GDM1 (cell line): ENCODE results near the gene LMAN2L.

Experiments
- DNase-seq: peaks from one replicate; lab custom pipeline; 2025; lab: John Stamatoyannopoulos, UW

LMAN2L gene

DNA sequence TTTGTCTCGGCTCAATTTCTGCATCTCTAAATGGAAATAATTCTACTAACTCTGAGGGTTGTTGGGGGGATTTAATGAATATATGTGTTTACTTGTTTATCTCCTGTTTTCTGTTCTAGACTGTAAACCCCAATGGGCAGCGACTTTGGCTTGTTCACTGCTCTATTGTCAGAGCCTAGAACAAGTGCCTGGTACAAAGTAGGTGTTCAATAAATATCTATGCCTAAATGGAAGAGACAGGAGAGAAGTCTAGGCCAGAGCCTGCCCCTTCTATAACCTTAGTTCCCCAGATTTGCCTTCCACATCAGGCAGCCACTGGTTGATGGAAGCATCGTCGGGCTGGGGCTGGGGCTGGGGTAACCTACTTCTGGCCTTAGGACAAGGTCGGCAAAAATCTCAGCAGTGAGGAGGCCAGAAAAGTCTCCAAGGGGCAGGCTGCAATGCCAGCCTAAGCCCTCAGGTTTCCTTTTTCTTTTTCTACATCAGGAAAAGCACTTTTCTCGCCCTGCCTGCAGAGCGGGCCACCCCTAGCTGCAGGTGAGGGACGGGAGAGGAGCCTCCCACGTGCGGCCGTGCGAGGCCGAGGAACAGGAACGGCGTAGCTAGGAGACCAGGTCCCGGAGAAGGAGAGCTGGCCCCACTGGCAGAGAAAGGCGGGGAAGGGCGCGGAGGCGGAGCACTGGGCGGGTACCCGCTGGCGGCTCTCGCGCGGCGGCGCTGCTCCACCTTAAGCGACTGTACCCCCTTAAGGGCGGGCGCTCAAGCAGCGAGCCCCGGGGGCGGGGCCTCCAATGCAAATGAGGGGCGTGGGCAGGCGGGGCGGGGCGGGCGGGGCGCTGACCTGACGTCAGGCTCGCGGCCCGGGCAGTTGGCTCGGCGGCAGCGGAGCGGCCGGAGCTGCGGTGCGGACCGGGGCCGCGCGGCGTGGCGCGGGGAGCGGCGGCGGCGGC, 20.4 kb upstream of the LMAN2L start, which contains the start of gene CNNM4:
CNNM4 (plus strand) TSS at position 867 of the 950 bp plus-strand sequence. CDS start 98 bp downstream, outside the sequence.
- DNase-seq, result peak; percentile 88

GRCh38 chr2:96759548-96759947, 19.7 kb upstream of the LMAN2L start:
- no peak for DNase-seq

- DNase-seq, result no peak
These were observed 19.1 kb upstream of the LMAN2L start for GRCh38 chr2:96758987-96759386.

- no peak for DNase-seq
These were observed 17.6 kb upstream of the LMAN2L start for GRCh38 chr2:96757477-96757860.

- no peak for DNase-seq
These were observed 17.1 kb upstream of the LMAN2L start for GRCh38 chr2:96756788-96757476.

DNA sequence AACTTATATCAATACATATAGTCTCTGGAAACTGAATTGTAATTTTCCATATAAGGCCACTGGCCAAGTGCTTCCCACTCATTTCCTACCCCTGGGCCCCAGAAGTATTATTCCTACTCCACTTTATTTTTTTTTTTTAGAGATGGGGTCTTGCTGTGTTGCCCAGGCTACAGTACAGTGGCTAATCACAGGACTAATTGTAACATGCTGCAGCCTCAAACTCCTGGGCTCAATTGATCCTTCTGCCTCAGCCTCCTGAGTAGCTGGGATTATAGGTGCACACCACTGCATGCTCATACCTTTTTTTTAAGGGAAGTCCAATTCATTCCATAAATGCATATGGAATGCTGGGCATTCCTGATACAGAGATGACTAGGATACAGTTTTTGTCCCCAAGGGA, 14.5 kb upstream of the LMAN2L start:
- DNase-seq, result no peak

DNA sequence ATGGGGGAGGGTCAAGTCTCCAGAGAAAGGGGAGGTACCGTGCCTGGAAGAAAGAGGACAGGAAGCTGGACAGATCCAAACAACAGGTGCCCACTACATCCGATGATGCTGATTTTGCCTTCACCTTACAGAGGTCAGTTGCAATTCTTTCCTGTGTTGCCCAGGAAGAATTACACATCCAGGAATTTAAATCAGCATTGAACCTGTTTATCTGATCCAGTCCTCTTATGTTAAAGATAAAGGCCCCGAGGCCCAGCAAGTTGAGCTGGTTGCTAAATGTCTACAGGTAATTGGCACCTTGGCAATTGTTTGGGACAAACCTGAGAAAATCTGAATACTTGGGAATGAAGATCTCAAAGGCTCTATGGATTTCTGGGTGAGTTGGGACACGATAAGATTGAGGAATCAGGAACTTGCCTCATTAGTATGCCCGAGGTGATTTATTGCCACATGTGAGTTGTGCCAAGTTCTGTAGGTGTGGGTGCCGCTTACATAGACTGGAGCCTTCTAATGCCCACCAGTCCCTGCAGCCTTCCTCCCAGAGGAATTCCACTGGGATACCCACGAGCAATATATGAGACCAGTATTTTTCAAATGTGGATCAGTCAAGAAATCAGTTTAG, 13.9 kb upstream of the LMAN2L start:
- DNase-seq, result no peak

- no peak for DNase-seq
These were observed 11.9 kb upstream of the LMAN2L start for GRCh38 chr2:96751800-96752199.

DNA sequence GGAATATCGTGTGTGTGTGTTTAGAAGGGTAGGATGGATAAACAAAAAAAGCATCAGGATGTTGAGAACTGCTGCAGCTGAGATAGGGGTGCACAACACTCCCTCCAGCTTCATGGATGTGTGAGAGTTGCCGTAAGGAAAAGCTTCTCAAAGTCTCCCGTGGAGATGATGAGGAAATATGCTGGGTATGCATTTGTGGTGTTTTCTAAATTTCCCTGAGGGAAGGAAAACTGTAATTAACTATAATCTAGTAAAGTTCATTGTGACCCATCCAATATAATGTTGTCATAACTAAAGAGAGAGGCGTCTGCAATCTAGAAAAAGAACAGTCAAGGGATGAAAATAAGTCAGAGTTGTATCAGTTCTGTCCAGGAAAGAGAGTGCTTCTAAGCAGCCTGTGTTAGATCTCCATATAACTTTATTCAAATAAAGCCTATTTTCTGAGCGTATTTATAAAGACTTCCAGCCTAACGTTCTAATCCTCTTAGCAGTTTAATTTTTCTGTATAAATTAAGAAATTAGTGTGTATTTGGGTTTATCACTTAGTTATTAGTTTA, 7.3 kb upstream of the LMAN2L start:
- DNase-seq, result no peak

DNA sequence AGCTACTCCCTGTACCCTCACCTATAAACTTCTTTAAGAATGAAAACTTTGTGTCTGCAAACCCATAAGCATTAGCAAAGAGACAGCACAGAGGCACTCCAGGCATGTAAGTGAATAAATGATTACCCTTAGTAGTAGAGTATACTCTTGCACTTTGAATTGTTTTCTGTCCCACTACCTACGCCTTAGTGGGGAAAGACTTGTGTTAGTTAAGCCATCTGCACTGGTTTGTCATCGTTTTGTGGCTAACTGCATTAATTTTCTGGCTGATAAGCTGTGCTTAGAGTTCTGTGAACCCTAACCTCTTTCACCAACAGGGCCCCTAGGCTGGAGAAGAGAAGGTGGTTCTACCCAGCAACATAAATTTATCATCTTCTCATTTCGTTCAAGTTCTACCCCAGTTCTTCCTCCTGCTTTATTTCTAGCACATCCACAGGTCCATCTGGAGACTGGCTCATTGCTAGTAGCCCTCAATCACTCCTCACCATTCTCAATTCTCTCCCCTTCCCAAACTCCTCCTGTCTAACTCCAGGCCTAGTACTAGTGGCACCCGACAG, 710 bp downstream of the LMAN2L start:
- DNase-seq, result no peak

DNA sequence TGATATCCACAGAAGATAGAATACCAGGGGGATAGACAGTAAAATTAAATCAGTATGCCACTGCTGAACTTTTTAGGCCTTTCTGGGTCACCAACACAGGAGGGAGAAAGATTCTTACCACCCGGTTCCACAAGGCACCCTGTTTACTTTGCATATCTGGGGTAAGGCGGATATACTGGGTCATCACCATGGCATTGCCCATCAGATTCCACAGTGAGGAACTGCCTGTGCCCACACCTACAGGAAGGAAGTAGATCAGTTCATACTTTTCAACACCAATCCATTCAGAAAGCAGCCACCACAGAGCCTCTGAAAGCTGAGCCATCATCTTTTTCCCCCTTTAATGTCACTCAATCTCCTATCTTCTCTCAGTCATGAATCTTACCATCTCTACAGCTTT, 2.0 kb downstream of the LMAN2L start:
- no peak for DNase-seq

DNA sequence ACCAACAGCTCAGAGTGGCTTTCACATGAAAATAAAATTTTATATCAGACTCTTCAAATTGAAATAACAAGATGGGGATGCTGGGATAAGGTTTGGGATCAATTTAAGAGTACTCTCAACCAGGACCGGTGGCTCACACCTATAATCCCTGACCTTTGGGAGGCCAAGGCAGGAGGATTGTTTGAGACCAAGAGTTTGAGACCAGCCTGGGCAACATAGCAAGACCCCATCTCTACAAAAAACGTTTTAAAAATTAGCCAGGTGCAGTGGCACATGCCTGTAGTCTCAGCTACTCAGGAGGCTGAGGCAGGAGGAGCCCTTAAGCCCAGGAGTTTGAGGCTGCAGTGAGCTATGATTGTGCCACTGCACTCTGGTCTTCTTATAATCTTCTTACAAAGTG, 2.6 kb downstream of the LMAN2L start:
- no peak for DNase-seq

GRCh38 chr2:96734880-96735583, 4.8 kb downstream of the LMAN2L start:
- DNase-seq, result no peak

- no peak for DNase-seq
These were observed 5.9 kb downstream of the LMAN2L start for GRCh38 chr2:96733931-96734330.

GRCh38 chr2:96730212-96730611, 9.7 kb downstream of the LMAN2L start:
- no peak for DNase-seq

DNA sequence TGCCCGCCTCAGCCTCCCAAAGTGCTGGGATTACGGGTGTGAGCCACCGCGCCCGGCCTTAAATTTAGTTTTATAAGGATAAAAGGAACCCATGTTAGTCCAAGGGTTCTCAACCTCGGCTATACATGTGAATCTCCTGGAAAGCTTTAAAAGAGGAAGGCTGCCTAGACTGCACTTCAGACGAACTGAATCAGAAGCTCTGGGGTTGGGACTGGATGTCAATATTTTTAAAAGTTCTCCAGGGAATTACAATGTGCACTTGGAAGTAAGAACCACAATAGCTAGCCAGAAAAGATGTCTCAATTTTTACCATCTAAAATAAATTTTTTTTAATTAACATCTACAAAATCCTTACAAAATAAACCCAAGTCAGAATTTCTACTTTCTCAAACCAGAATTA, 10.1 kb downstream of the LMAN2L start:
- no peak for DNase-seq

DNA sequence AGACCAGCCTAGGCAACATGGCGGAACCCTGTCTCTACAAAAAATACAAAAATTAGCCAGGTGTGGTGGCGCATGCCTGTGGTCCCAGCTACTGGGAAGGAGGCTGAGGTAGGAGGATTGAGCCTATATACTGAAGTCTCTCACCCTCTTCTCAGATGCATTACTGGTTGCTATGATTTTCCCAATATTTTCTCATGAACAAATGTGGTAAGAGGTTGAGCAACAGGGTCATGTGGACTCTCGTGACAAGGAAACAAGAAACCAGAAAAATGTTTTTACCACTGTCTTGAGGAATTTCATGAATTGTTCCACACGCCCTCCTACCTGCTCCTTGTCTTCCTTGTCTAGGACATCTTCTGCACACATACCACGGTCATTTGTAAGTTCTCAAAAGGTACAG, 12.4 kb downstream of the LMAN2L start:
- no peak for DNase-seq

DNA sequence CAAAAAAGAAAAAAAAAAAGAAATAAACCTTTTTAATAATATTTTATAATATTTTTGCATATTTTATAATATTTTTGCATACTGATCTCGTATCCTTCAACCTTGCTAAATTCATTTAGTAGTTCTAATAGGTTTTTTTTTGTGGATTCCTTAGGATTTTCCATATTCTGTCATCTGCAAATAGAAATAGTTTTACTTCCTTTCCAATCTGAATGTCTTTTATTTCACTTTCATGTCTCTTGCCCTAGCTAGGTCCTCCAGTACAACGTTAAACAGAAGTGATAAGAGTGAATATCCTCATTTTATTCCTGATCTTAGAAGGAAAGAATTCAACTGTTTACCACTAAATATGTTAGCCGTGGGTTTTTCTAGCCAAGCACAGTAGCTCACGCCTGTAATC, 13.7 kb downstream of the LMAN2L start:
- no peak for DNase-seq

GRCh38 chr2:96716388-96716787, 23.5 kb downstream of the LMAN2L start:
- DNase-seq, result no peak

GRCh38 chr2:96715658-96716057, 24.2 kb downstream of the LMAN2L start:
- DNase-seq, result no peak

DNA sequence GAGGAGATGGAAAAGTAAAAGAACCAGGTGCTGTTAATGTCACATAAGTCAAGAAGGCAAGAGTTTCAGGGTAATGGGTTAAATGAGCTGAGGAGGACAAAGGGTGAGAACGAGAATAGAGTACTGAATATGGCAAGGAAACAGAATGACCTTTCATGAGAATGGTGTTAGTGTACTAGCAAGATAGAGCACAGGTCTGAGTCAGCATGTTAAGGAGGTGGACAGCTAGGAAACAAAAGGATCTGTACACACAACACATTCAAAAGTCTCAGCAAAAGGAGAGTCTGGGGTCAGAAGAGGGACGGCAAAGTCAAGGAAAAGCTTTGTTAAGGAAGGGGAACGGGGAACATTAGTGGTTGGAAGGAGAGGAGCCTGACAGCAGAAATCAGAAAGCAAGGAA, 28.9 kb downstream of the LMAN2L start:
- no peak for DNase-seq
